ENCODE measurements around the gene ENG.
A peak's percentile ranks its signal among the peaks of the same experiment; 100 is the strongest.
"Not testable (repeated sequence)": the region's sequence is repeated elsewhere in the genome, so short reads cannot be mapped to it uniquely, and the experiment has no call there.

Gene ENG

GRCh38 chr9:127862075-127863011, 7.9 kb upstream of the ENG start:
- peak; percentile 43 for DNase-seq

GRCh38 chr9:127860779-127861178, 6.3 kb upstream of the ENG start:
- no peak for DNase-seq

- DNase-seq, result no peak
Measured at GRCh38 chr9:127860260-127860659, 5.8 kb upstream of the ENG start.

- no peak for DNase-seq
Measured at GRCh38 chr9:127858041-127858512, 3.6 kb upstream of the ENG start.

- no peak for DNase-seq
Measured at GRCh38 chr9:127857278-127857677, 2.8 kb upstream of the ENG start.

- DNase-seq, result no peak
Measured at GRCh38 chr9:127856729-127857116, 2.3 kb upstream of the ENG start.

- no peak for DNase-seq
Measured at GRCh38 chr9:127856094-127856728, 1.8 kb upstream of the ENG start.

- DNase-seq, result no peak
Measured at GRCh38 chr9:127855522-127855921, 1.1 kb upstream of the ENG start.

- DNase-seq, result no peak
Measured at GRCh38 chr9:127854960-127855359, 502 bp upstream of the ENG start.

- no peak for DNase-seq
Measured at GRCh38 chr9:127853312-127854183, 910 bp downstream of the ENG start.

- DNase-seq, result no peak
Measured at GRCh38 chr9:127852829-127853228, 1.6 kb downstream of the ENG start.

GRCh38 chr9:127850286-127850830, 4.1 kb downstream of the ENG start:
- no peak for DNase-seq

GRCh38 chr9:127848756-127849504, 5.5 kb downstream of the ENG start:
- no peak for DNase-seq

- DNase-seq, result no peak
Measured at GRCh38 chr9:127847833-127848755, 6.4 kb downstream of the ENG start.

GRCh38 chr9:127847178-127847510, 7.3 kb downstream of the ENG start:
- DNase-seq, result no peak

GRCh38 chr9:127846443-127847177, 7.8 kb downstream of the ENG start:
- no peak for DNase-seq

GRCh38 chr9:127845619-127846018, 8.8 kb downstream of the ENG start:
- not testable (repeated sequence) for DNase-seq

GRCh38 chr9:127844821-127845359, 9.6 kb downstream of the ENG start:
- no peak for DNase-seq

GRCh38 chr9:127841087-127841835, 13.2 kb downstream of the ENG start:
- DNase-seq, result no peak
